H1 (cell line): ENCODE measurements around the gene ENKD1. TPM values are rescaled to one million over a fixed set of nuclear protein-coding genes. Genes with fewer than 3 reads are reported as not detected.

Source experiments
- FOSL1 ChIP-seq: IDR thresholded peaks from 2 replicates; pipeline ENCODE4 v1.6.1; 2011; ENCODE audit warnings: mild to moderate bottlenecking, low read depth, low read length, moderate library complexity; ENCODE audit not compliant: insufficient read depth
- NANOG ChIP-seq: IDR thresholded peaks from 2 replicates; pipeline ENCODE4 v1.6.1; 2011; ENCODE audit warnings: low read length, low read depth, mild to moderate bottlenecking, inconsistent platforms; ENCODE audit not compliant: insufficient read depth, poor library complexity, severe bottlenecking
- RFX5 ChIP-seq: IDR thresholded peaks from 2 replicates; pipeline ENCODE4 v1.6.1; 2011; ENCODE audit warnings: low read depth, low read length, improper control_type of control experiment, borderline replicate concordance
- SIX5 ChIP-seq: IDR thresholded peaks from 2 replicates; pipeline ENCODE4 v1.6.1; 2011; ENCODE audit warnings: mild to moderate bottlenecking, low read depth, low read length
- SP1 ChIP-seq: IDR thresholded peaks from 2 replicates; pipeline ENCODE4 v1.6.1; 2011; ENCODE audit warnings: low read depth, low read length
- TBP ChIP-seq: IDR thresholded peaks from 2 replicates; pipeline ENCODE4 v1.6.1; 2011; ENCODE audit warnings: low read depth, low read length, improper control_type of control experiment
- TEAD4 ChIP-seq: IDR thresholded peaks from 2 replicates; pipeline ENCODE4 v1.6.1; 2012; ENCODE audit warnings: low read depth, low read length, inconsistent platforms, mixed read lengths
- polyA plus RNA-seq, 7 experiments: library from polyadenylated mRNA; depleted of rRNA in 3 of 7; stranded (reverse) in 5 of 7; unstranded in 2 of 7; fragments of >200 nt in 5 of 7; fragments of 200-250 nt in 2 of 7; gene quantifications; 1 replicate in 5 of 7; 2 replicates in 1 of 7; 4 replicates in 1 of 7; pipeline versions ENCODE4 v1.2.1 to v1.2.3, GENCODE V29; 2011 to 2013; ENCODE audit warnings: missing spikeins in 2 of 7, mixed read lengths in 2 of 7
- total RNA-seq: library from RNA; stranded (reverse); fragmentation: NEBNext Ultra II Directional; extraction: Animal tissue kit (Norgen Biotek cat#: 25700); gene quantifications from 2 replicates; pipeline ENCODE4 v1.2.1, GENCODE V29; 2021

ENKD1 gene
- total and polyA plus RNA-seq, 2 of the 8 experiments (the other 6 are each of a cell fraction or from before 2014, with no cell fraction given) = 12.9 to 16.1 TPM

DNA sequence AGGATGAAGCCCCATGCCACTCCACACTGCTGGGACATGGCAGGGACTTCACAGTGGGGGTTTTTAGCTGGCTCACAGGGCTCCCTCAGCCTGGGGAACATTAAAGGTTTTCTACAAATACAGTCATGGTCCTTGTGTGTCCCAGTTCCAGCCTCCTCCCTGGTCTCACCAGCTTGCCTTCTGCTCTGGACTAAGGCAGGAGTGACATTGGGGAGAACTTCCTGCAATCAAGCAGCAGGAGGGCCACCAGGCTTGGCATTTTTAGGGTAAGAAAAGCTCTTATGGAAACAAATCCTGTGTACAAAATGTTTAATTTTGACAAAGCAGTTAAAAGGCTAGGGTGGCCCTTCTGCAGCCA lies 3.9 kb downstream of the ENKD1 start (continued):
- no peak for TF ChIP-seq TEAD4
- TF ChIP-seq RFX5 = no peak
- TF ChIP-seq NANOG = no peak
- TF ChIP-seq FOSL1 = no peak
- TF ChIP-seq TBP = no peak
- TF ChIP-seq SIX5 = no peak
- TF ChIP-seq SP1 = no peak
